GM12872 (cell line): ENCODE measurements around the gene ULK4.

Experiments
- CTCF ChIP-seq: IDR thresholded peaks from 3 replicates; pipeline ENCODE4 v1.5.1; 2011; ENCODE audit warnings: low read depth, mild to moderate bottlenecking, low read length, moderate library complexity; ENCODE audit not compliant: insufficient read depth

Gene ULK4

GRCh38 chr3:41204369-41204768 lies 757.5 kb downstream of the ULK4 start:
- TF ChIP-seq CTCF, result no peak

- 0 out of 3 replicates have a peak, but pooled peaks have one; percentile 16 for TF ChIP-seq CTCF
Measured at GRCh38 chr3:41202834-41203345, 759.0 kb downstream of the ULK4 start.

- TF ChIP-seq CTCF, result no peak
Measured at GRCh38 chr3:41202075-41202833, 759.6 kb downstream of the ULK4 start.

- no peak for TF ChIP-seq CTCF
Measured at GRCh38 chr3:41200669-41201021, 761.3 kb downstream of the ULK4 start.

GRCh38 chr3:41199866-41200668 lies 761.8 kb downstream of the ULK4 start:
- no peak for TF ChIP-seq CTCF

- no peak for TF ChIP-seq CTCF
Measured at GRCh38 chr3:41198950-41199865, 762.7 kb downstream of the ULK4 start, which contains the start of gene CTNNB1. Gene CTNNB1 (plus strand): TSS chr3:41199505. CDS start chr3:41224069, 24,564 bp downstream.
